ENCODE results near the gene TEX11.

DNA sequence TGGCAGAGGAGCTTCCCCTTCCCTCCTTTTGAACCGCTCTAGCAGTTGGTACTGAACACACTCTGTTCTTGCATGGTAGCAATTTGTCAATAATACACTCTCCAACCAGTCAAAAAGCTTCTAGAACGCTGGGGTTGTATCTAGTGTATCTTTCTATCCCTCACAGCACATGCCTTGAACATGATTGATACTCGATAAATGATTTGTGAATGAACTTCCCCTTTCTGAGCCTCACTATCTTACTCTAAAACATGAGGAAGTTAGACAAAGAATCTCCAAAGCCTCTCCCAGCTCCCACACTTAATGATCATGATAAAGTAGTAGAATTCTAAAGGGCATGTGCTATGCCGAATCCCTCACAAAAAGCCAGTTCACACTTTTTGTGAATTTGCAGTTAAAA, 399.4 kb downstream of the TEX11 start:
- TF ChIP-seq, protein P1, sequence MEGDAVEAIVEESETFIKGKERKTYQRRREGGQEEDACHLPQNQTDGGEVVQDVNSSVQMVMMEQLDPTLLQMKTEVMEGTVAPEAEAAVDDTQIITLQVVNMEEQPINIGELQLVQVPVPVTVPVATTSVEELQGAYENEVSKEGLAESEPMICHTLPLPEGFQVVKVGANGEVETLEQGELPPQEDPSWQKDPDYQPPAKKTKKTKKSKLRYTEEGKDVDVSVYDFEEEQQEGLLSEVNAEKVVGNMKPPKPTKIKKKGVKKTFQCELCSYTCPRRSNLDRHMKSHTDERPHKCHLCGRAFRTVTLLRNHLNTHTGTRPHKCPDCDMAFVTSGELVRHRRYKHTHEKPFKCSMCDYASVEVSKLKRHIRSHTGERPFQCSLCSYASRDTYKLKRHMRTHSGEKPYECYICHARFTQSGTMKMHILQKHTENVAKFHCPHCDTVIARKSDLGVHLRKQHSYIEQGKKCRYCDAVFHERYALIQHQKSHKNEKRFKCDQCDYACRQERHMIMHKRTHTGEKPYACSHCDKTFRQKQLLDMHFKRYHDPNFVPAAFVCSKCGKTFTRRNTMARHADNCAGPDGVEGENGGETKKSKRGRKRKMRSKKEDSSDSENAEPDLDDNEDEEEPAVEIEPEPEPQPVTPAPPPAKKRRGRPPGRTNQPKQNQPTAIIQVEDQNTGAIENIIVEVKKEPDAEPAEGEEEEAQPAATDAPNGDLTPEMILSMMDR (optimal IDR thresholded peaks at IDR 0.05 in 1 of 3, IDR thresholded peaks at IDR 0.05 in 1 of 3, conservative IDR thresholded peaks at IDR 0.05 in 1 of 3; ENCODE audit: extremely low read depth in 1 of 3, insufficient read depth in 2 of 3, low read length in 3 of 3) = no peak
- no peak for TF ChIP-seq EZH2 (IDR thresholded peaks at IDR 0.05; ENCODE audit: low read length)
